ENCODE data around the gene PRMT7. TPM values are rescaled to one million over a fixed set of nuclear protein-coding genes. Genes with fewer than 3 reads are reported as not detected.
A peak's percentile ranks its signal among the peaks of the same experiment; 100 is the strongest.

The PRMT7 gene
- total and polyA plus RNA-seq, 2 experiments from 2014 or later: 56.6 to 110 TPM

DNA sequence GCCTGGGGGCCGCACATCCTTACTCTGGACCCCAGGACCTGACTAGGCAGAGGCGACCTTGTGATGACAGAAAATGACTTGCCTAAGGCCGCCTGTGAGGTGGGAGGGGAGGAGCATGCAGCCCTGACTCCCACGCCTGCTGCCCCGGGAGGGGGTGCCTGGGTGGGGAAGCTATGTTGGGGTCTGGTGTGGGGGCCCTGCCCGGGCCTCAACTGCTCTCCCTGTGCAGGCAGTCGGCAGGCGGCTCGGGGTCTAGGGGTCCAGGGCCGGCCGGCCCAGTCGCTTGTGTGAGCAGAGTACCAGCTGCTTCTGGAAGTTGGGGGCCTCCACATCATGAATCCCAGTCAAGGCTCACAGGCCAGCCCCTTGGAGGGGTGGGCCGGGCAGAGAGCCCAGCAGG, 48.1 kb downstream of the PRMT7 start:
- DNase-seq (ENCODE audit: low read depth in 1 of 2, low spot score in 1 of 2): no peak
- TF ChIP-seq, protein P1, sequence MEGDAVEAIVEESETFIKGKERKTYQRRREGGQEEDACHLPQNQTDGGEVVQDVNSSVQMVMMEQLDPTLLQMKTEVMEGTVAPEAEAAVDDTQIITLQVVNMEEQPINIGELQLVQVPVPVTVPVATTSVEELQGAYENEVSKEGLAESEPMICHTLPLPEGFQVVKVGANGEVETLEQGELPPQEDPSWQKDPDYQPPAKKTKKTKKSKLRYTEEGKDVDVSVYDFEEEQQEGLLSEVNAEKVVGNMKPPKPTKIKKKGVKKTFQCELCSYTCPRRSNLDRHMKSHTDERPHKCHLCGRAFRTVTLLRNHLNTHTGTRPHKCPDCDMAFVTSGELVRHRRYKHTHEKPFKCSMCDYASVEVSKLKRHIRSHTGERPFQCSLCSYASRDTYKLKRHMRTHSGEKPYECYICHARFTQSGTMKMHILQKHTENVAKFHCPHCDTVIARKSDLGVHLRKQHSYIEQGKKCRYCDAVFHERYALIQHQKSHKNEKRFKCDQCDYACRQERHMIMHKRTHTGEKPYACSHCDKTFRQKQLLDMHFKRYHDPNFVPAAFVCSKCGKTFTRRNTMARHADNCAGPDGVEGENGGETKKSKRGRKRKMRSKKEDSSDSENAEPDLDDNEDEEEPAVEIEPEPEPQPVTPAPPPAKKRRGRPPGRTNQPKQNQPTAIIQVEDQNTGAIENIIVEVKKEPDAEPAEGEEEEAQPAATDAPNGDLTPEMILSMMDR (IDR thresholded peaks at IDR 0.05; ENCODE audit: low read depth, low read length): no peak
- no peak overlapping the region for H3K4me3 ChIP-seq
- no peaks in the 10 kb centered on the region for H3K27me3 ChIP-seq
- no peaks in the 10 kb centered on the region for H3K9me3 ChIP-seq (ENCODE audit: low read depth)
- H3K4me1 ChIP-seq (ENCODE audit: low read depth): no peaks in the 10 kb centered on the region
- H3K36me3 ChIP-seq: peaks cover 14% of the 10 kb centered on the region
- H3K27ac ChIP-seq: no peak overlapping the region

DNA sequence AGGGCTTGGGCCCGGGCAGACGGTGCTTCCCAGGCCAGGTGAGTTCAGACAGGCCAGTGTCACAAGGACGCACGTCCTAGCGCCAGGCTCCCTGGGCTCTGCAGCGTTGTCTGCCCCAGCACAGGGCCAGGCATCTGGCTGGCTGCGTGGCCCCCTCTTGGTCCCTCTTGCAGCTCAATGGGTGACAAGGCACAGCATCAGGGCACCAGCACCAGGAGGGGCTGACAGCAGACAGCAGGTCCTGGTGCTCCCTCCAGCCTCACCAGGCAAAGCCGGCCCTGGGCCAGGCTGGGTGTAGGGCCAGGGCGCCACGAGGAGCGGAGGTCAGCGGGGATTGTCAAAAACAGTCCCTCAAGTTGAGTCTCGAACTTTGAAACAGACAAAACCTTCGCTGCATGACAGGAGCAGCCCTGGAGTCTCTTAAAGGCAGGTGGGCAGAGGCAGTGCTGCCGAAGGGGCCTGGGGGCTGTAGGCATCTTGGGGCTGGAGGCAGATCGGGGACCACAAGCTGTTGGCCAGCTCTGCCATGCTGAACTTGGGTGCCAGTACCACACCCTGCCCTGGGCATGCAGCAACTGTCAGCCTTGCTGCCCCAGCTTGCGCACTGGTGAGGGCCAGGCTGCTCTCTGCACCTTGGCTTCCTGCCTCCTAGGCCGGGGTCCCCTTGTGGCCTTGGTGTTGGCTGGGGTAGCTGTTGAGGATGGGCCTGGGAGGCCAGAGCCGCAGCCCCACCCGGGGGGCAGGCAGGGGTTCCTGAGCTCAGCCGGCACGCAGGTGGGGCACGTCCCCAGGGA, 48.8 kb downstream of the PRMT7 start:
- no peak overlapping the region for H3K4me3 ChIP-seq
- H3K4me1 ChIP-seq (ENCODE audit: low read depth): no peaks in the 10 kb centered on the region
- H3K27me3 ChIP-seq: no peaks in the 10 kb centered on the region
- H3K27ac ChIP-seq: no peak overlapping the region
- peaks cover 14% of the 10 kb centered on the region for H3K36me3 ChIP-seq
- TF ChIP-seq, protein P1 (IDR thresholded peaks at IDR 0.05; ENCODE audit: low read depth, low read length): no peak
- no peaks in the 10 kb centered on the region for H3K9me3 ChIP-seq (ENCODE audit: low read depth)
- no peak for DNase-seq (ENCODE audit: low read depth in 1 of 2, low spot score in 1 of 2)

GRCh38 chr16:68360547-68360946, 49.7 kb downstream of the PRMT7 start:
- Histone ChIP-seq H3K9me3 (ENCODE audit: low read depth) (no peaks in the 10 kb centered on the region), H3K4me3 (no peak overlapping the region), H3K27me3 (no peaks in the 10 kb centered on the region), H3K36me3 (peaks cover 14% of the 10 kb centered on the region), H3K4me1 (ENCODE audit: low read depth) (no peaks in the 10 kb centered on the region), H3K27ac (no peak overlapping the region)
- TF ChIP-seq, protein P1 (IDR thresholded peaks at IDR 0.05; ENCODE audit: low read depth, low read length): no peak
- DNase-seq (ENCODE audit: low read depth in 1 of 2, low spot score in 1 of 2): no peak

DNA sequence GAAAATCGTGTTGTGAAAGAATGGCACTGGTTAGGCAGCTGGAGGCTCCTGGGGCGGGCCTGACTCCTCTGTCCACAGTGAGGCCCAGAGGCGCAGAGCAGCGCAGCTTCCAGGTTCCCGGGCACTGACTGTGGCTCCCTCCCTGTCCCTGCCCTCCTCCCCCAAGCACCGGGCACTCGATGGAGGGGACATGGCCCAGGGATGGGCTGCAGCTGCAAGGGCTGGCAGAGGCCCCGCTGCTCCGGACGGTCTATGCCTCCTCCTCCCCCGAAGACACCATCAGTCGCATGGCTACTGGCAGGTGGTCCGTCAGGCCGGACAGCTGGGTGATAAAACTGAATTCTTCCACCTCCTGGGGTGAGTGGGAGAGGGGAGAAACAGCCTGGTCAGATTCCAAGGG, 50.1 kb downstream of the PRMT7 start:
- DNase-seq (ENCODE audit: low read depth in 1 of 2, low spot score in 1 of 2): no peak
- Histone ChIP-seq H3K27me3 (no peaks in the 10 kb centered on the region), H3K4me1 (ENCODE audit: low read depth) (no peaks in the 10 kb centered on the region), H3K9me3 (ENCODE audit: low read depth) (no peaks in the 10 kb centered on the region), H3K36me3 (peaks cover 10% of the 10 kb centered on the region), H3K27ac (no peak overlapping the region), H3K4me3 (no peak overlapping the region)
- TF ChIP-seq, protein P1 (IDR thresholded peaks at IDR 0.05; ENCODE audit: low read depth, low read length): no peak

DNA sequence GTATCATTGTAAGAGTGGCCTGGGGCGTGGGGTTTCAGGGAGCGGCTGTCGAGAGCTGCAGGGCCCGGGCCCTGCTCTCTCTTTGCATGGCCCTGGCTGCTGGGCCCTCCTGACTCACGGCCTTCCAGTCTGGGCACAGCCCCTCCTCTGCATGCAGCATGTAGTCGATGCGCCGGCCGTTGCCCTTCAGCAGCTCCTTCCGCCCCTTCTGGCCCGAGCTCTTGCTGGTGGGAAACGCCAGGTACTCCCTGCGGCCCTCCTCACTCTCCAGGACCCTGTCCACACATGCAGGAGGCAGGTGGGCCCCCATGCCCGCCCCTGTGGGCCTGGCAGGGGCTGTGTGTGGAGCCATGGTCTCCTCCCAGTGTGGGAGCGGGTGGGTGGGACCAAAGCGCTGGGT, 50.7 kb downstream of the PRMT7 start:
- H3K27ac ChIP-seq: no peak overlapping the region
- no peaks in the 10 kb centered on the region for H3K27me3 ChIP-seq
- peaks cover 6% of the 10 kb centered on the region for H3K36me3 ChIP-seq
- H3K9me3 ChIP-seq (ENCODE audit: low read depth): no peaks in the 10 kb centered on the region
- TF ChIP-seq, protein P1 (IDR thresholded peaks at IDR 0.05; ENCODE audit: low read depth, low read length): no peak
- H3K4me3 ChIP-seq: no peak overlapping the region
- no peaks in the 10 kb centered on the region for H3K4me1 ChIP-seq (ENCODE audit: low read depth)
- peak in 1 of 2 donors; percentile 18 for DNase-seq (ENCODE audit: low read depth in 1 of 2, low spot score in 1 of 2)

Data from cardiac muscle cell (in vitro differentiated cells and primary cell).